NCI-H2227 (cell line): ENCODE results near the gene ZBTB7C.
A peak's percentile ranks its signal among the peaks of the same experiment; 100 is the strongest.
"Not testable (repeated sequence)": the region's sequence is repeated elsewhere in the genome, so short reads cannot be mapped to it uniquely, and the experiment has no call there.

Experiments used
- DNase-seq: peaks from one replicate; lab custom pipeline; 2025; ENCODE audit not compliant: unreplicated experiment; lab: John Stamatoyannopoulos, UW

ZBTB7C gene

GRCh38 chr18:48303883-48304282, 105.3 kb downstream of the ZBTB7C start:
- DNase-seq: no peak

- no peak for DNase-seq
Measured at GRCh38 chr18:48302736-48303135, 106.4 kb downstream of the ZBTB7C start.

- no peak for DNase-seq
Measured at GRCh38 chr18:48300463-48300961, 108.7 kb downstream of the ZBTB7C start.

- no peak for DNase-seq
Measured at GRCh38 chr18:48297139-48297538, 112.0 kb downstream of the ZBTB7C start.

GRCh38 chr18:48296581-48296980, 112.6 kb downstream of the ZBTB7C start:
- DNase-seq: no peak

- peak; percentile 17 for DNase-seq
Measured at GRCh38 chr18:48295586-48296311, 113.4 kb downstream of the ZBTB7C start.

GRCh38 chr18:48294899-48295585, 114.1 kb downstream of the ZBTB7C start:
- DNase-seq: no peak

- no peak for DNase-seq
Measured at GRCh38 chr18:48293954-48294898, 115.0 kb downstream of the ZBTB7C start.

- DNase-seq: no peak
Measured at GRCh38 chr18:48292782-48293424, 116.3 kb downstream of the ZBTB7C start.

- no peak for DNase-seq
Measured at GRCh38 chr18:48292229-48292628, 117.0 kb downstream of the ZBTB7C start.

GRCh38 chr18:48290162-48290926, 118.8 kb downstream of the ZBTB7C start:
- peak; percentile 79 for DNase-seq

- DNase-seq: no peak
Measured at GRCh38 chr18:48284743-48285142, 124.4 kb downstream of the ZBTB7C start.

- not testable (repeated sequence) for DNase-seq
Measured at GRCh38 chr18:48284011-48284410, 125.2 kb downstream of the ZBTB7C start.

GRCh38 chr18:48281460-48281859, 127.7 kb downstream of the ZBTB7C start:
- DNase-seq: not testable (repeated sequence)

- no peak for DNase-seq
Measured at GRCh38 chr18:48279312-48279711, 129.9 kb downstream of the ZBTB7C start.

- DNase-seq: no peak
Measured at GRCh38 chr18:48278081-48278480, 131.1 kb downstream of the ZBTB7C start.

GRCh38 chr18:48274301-48274700, 134.9 kb downstream of the ZBTB7C start:
- no peak for DNase-seq

- DNase-seq: no peak
Measured at GRCh38 chr18:48270929-48271328, 138.3 kb downstream of the ZBTB7C start.

- no peak for DNase-seq
Measured at GRCh38 chr18:48265328-48265727, 143.9 kb downstream of the ZBTB7C start.
